GM10266 (cell line): Measurements from ENCODE around the gene ZNF747.

Experiments used
- DNase-seq: peaks from one replicate; pipeline ENCODE4 v3.0.0; 2012; ENCODE audit errors: extremely low spot score
- TF ChIP-seq, protein P1 (sequence below): IDR thresholded peaks from 2 replicates; pipeline ENCODE4 v1.5.1; 2012; ENCODE audit warnings: mild to moderate bottlenecking, low read depth; ENCODE audit not compliant: control insufficient read depth, insufficient read depth; ENCODE audit errors: missing control alignments

ZNF747 gene

GRCh38 chr16:30569746-30570635 is 35.3 kb upstream of the ZNF747 start:
- DNase-seq = no peak
- TF ChIP-seq, protein P1, sequence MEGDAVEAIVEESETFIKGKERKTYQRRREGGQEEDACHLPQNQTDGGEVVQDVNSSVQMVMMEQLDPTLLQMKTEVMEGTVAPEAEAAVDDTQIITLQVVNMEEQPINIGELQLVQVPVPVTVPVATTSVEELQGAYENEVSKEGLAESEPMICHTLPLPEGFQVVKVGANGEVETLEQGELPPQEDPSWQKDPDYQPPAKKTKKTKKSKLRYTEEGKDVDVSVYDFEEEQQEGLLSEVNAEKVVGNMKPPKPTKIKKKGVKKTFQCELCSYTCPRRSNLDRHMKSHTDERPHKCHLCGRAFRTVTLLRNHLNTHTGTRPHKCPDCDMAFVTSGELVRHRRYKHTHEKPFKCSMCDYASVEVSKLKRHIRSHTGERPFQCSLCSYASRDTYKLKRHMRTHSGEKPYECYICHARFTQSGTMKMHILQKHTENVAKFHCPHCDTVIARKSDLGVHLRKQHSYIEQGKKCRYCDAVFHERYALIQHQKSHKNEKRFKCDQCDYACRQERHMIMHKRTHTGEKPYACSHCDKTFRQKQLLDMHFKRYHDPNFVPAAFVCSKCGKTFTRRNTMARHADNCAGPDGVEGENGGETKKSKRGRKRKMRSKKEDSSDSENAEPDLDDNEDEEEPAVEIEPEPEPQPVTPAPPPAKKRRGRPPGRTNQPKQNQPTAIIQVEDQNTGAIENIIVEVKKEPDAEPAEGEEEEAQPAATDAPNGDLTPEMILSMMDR = no peak

GRCh38 chr16:30569281-30569680 is 34.6 kb upstream of the ZNF747 start:
- TF ChIP-seq, protein P1 = no peak
- DNase-seq = no peak

DNA sequence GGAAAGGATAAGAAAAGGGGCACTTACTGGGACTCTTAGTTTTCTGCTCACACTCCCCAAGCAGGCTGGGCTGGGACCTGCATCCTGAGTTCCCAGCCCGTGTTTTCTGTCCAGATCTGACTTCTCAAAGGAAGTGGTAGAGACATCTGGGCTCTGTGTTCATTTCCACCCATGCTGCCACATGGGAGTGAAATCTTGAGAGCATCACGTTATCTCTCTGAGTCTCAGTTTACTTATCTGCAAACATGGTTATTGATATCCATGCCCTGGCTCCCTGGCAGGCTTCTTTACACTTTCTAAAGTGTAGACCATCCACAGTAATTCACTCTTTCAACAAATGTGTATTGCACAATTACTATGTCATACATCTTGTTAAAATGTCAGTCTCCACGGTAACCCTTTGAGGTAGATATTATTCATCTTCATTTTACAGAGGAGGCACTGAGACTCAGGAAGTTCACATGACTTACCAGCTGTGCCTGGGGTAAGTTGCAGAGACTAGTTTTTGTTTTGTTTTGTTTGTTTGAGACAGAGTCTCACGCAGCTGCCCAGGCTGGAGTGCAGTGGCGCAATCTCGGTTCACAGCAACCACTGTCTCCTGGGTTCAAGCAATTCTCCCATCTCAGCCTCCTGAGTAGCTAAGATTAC is 33.5 kb upstream of the ZNF747 start:
- TF ChIP-seq, protein P1 = no peak
- peak; percentile 78 for DNase-seq

GRCh38 chr16:30567160-30567990 is 32.7 kb upstream of the ZNF747 start:
- TF ChIP-seq, protein P1 = no peak
- peak; percentile 57 for DNase-seq

DNA sequence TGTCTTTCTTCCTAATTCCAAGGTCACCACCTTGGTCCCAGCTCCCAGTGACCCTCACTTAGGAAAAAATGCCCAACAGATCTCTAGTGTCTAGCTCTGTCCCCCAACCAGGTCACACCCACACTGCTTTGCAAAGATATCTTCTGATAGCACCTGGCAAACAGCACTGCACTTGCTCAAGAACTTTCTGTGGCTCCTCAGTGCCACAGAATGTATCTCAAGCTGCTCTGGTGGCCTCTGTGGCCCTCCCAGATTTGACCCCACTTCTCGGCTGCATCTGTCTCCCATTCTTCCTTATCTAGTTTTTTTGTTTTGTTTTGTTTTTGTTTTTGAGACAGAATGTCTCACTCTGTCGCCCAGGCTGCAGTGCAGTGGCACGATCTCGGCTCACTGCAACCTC is 31.9 kb upstream of the ZNF747 start:
- DNase-seq = no peak
- TF ChIP-seq, protein P1 = no peak

GRCh38 chr16:30565984-30566383 is 31.3 kb upstream of the ZNF747 start:
- TF ChIP-seq, protein P1 = no peak
- DNase-seq = no peak

DNA sequence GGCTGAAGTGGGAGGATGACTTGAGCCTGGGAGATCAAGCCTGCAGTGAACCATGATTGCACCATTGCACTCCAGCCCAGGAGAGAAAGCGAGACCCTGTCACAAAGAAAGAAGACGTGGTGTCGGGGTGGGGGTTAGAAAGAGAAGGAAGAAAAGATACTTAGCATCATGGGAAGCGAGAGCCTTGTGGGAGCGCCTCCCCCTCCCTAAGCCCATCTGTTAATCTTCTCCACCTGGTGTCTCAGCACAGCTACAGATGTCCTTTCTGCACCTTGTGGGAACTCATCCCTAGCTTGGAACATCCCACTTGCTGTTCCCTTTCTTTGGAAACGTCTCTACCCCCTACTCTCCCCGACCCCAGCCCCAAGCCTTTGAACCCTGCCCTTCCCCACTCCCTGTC is 30.9 kb upstream of the ZNF747 start:
- TF ChIP-seq, protein P1 = no peak
- DNase-seq = no peak
